HepG2 (cell line): Measurements from ENCODE around the gene ZNF581. TPM values are rescaled to one million over a fixed set of nuclear protein-coding genes. Genes with fewer than 3 reads are reported as not detected.

ENCODE experiments used
- CHD4 ChIP-seq: fragments of 200-600 bp; sonication (generic); IDR thresholded peaks from 2 replicates; pipeline ENCODE4 v1.7.0; 2017; ENCODE audit warnings: mild to moderate bottlenecking, low read length, borderline replicate concordance
- CSRNP1 ChIP-seq: sonication (generic); formaldehyde crosslinking; IDR thresholded peaks from 2 replicates; pipeline ENCODE4 v1.8.1; 2023; ENCODE audit warnings: mild to moderate bottlenecking, missing genetic modification reagents
- MAF1 ChIP-seq: sonication (generic); formaldehyde crosslinking; IDR thresholded peaks from 2 replicates; pipeline ENCODE4 v1.5.0; 2020; ENCODE audit warnings: missing genetic modification reagents, borderline replicate concordance
- MED8 ChIP-seq: sonication (generic); formaldehyde crosslinking; IDR thresholded peaks from 2 replicates; pipeline ENCODE4 v1.8.1; 2023; ENCODE audit warnings: mild to moderate bottlenecking, missing genetic modification reagents; ENCODE audit not compliant: insufficient replicate concordance
- PAWR ChIP-seq: sonication (generic); formaldehyde crosslinking; IDR thresholded peaks from 2 replicates; pipeline ENCODE4 v1.4.0; 2020; ENCODE audit warnings: missing genetic modification reagents, mild to moderate bottlenecking, borderline replicate concordance
- PCBP2 ChIP-seq: fragments of 200-400 bp; formaldehyde crosslinking; optimal IDR thresholded peaks from 2 replicates; pipeline ENCODE3; 2018; ENCODE audit warnings: low read length, low read depth; ENCODE audit not compliant: poor library complexity, severe bottlenecking
- ZHX2 ChIP-seq, 2 experiments: sonication (generic) in 1 of 2; formaldehyde crosslinking in 1 of 2; IDR thresholded peaks; 2 replicates each; pipeline versions ENCODE4 v1.6.1 to v1.9.0; 2014 to 2022; ENCODE audit warnings: antibody characterized with exemption in 1 of 2, borderline replicate concordance in 1 of 2, inconsistent platforms in 1 of 2, low read depth in 1 of 2, missing genetic modification reagents in 1 of 2
- ZNF18 ChIP-seq: sonication (generic); formaldehyde crosslinking; IDR thresholded peaks from 2 replicates; pipeline ENCODE4 v1.8.0; 2022; ENCODE audit warnings: mild to moderate bottlenecking, missing genetic modification reagents; ENCODE audit not compliant: insufficient replicate concordance
- ZNF558 ChIP-seq: sonication (generic); formaldehyde crosslinking; IDR thresholded peaks from 2 replicates; pipeline ENCODE4 v1.9.0; 2022; ENCODE audit warnings: mild to moderate bottlenecking, missing genetic modification reagents, borderline replicate concordance
- ZNF7 ChIP-seq: IDR thresholded peaks from 2 replicates; pipeline ENCODE4 v1.6.1; 2016; ENCODE audit warnings: missing biosample characterization, missing genetic modification reagents
- polyA plus RNA-seq, 8 experiments: library from polyadenylated mRNA; depleted of rRNA in 3 of 8; stranded (reverse) in 7 of 8; unstranded in 1 of 8; fragments of >200 nt; fragmentation: Illumina TruSeq in 4 of 8; extraction: Trizol in 4 of 8; gene quantifications; 2 replicates each; pipeline versions ENCODE4 v1.2.1 to v1.2.3, GENCODE V29; 2011 to 2016; ENCODE audit warnings: low read depth in 4 of 8, missing spikeins in 1 of 8, mixed read lengths in 1 of 8; ENCODE audit not compliant: insufficient read depth in 1 of 8
- total RNA-seq, 5 experiments: library from RNA; depleted of rRNA; stranded (reverse); fragments of >200 nt; fragmentation: Illumina TruSeq; extraction: Trizol; gene quantifications; 2 replicates each; pipeline ENCODE4 v1.2.3, GENCODE V29; 2016; ENCODE audit warnings: low read depth in 1 of 5
- TF ChIP-seq, protein P1 (sequence below): sonication (generic); formaldehyde crosslinking; IDR thresholded peaks from 2 replicates; pipeline ENCODE4 v1.5.0; 2020; ENCODE audit warnings: missing genetic modification reagents

ZNF581 gene
- total and polyA plus RNA-seq, 2 of the 13 experiments (the other 11 are each of a cell fraction or from before 2014, with no cell fraction given), result 19.6 to 49.5 TPM

DNA sequence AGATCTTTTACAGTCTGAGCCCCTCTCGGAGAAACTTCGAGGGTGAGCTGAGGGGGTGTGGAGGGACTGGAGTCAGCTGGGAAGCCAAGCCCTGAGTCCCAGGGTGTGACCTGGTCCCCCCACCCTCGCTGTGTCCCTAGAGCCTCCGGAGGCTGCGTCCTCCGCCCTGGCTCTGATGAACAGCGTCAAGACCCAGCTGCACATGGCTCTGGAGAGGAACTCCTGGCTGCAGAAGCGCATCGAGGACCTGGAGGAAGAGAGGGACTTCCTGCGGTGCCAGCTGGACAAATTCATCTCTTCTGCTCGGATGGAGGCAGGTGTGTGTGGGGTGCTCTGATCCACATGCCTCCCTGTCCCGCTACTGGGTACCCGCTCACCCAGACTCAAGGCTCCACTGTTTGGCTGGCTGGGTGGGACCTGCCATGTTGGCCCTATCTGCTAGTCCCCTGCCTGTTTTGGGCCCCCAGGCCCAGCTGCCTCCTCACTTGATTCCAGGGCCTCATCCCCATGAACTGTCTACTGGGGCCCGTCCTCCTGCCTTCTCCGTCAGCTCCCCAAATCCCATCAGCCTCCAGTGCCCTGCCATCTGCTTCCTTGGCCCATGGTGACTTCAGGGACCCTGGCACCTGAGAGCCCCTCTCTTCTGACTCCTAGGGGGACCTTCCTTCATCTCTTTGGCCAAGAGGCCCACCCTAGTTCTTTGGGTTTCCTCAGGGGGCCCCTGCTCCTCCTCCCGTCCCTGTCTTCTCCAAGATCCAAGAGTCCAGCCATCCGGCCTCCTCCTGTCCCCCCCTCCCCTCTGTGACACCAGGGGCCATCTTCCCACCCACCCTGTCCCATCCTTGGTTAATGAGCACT lies 6.0 kb downstream of the ZNF581 start (continued):
- no peak for TF ChIP-seq ZHX2 (IDR thresholded peaks at IDR 0.05; ENCODE audit: low read depth)
- TF ChIP-seq ZHX2 (CRISPR knock-in tag; IDR thresholded peaks at IDR 0.05; ENCODE audit: borderline replicate concordance), result no peak
- no peak for TF ChIP-seq MED8 (CRISPR knock-in tag)
- TF ChIP-seq PAWR (CRISPR knock-in tag), result no peak
- no peak for TF ChIP-seq ZNF18 (CRISPR knock-in tag)
- TF ChIP-seq ZNF558 (CRISPR knock-in tag), result no peak
- TF ChIP-seq CSRNP1 (CRISPR knock-in tag), result no peak
- TF ChIP-seq ZNF7 (CRISPR knock-in tag), result no peak
- TF ChIP-seq, protein P1, sequence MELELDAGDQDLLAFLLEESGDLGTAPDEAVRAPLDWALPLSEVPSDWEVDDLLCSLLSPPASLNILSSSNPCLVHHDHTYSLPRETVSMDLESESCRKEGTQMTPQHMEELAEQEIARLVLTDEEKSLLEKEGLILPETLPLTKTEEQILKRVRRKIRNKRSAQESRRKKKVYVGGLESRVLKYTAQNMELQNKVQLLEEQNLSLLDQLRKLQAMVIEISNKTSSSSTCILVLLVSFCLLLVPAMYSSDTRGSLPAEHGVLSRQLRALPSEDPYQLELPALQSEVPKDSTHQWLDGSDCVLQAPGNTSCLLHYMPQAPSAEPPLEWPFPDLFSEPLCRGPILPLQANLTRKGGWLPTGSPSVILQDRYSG (CRISPR knock-in tag), result no peak
- TF ChIP-seq MAF1, result no peak
- TF ChIP-seq CHD4, result no peak
- no peak for TF ChIP-seq PCBP2
- TF ChIP-seq, all 625 proteins: peak for 0
